Common myeloid progenitor, CD34-positive (primary cell): ENCODE measurements around the gene STX8.

ENCODE experiments used
- CTCF ChIA-PET: fragments of 350-600 bp; sonication (Branson Sonifier 250); formaldehyde crosslinking; loops from one replicate; lab custom pipeline; 2021; ENCODE audit warnings: antibody characterized with exemption; lab: Charles Lee
- POLR2A ChIA-PET: fragments of 350-600 bp; sonication (Branson Sonifier 250); formaldehyde crosslinking; loops from one replicate; lab custom pipeline; 2021; ENCODE audit warnings: antibody characterized with exemption; lab: Charles Lee
- DNase-seq, 3 donors: peaks; one replicate each; pipeline versions ENCODE4 v3.0.0 to v3.0.0-alpha.2; 2013
- H3K27ac ChIP-seq, 2 experiments: 1 replicate in 1 of 2; 2 replicates in 1 of 2; pipeline ENCODE4 v1.7.0; 2013; ENCODE audit warnings: inconsistent platforms in 2 of 2, low read length in 2 of 2, mild to moderate bottlenecking in 2 of 2, low read depth in 1 of 2, moderate library complexity in 1 of 2; ENCODE audit not compliant: severe bottlenecking in 2 of 2, insufficient read depth in 1 of 2, poor library complexity in 1 of 2
- H3K27me3 ChIP-seq, 5 experiments: replicated peaks in 2 of 5; 1 replicate in 3 of 5; 2 replicates in 2 of 5; pipeline versions ENCODE4 v1.6.1 to v1.7.0; 2013; ENCODE audit warnings: low read length in 4 of 5, mild to moderate bottlenecking in 2 of 5, moderate library complexity in 2 of 5, inconsistent platforms in 1 of 5; ENCODE audit not compliant: insufficient read depth in 5 of 5, control insufficient read depth in 4 of 5
- H3K36me3 ChIP-seq, 4 experiments: 1 replicate in 2 of 4; 2 replicates in 2 of 4; pipeline versions ENCODE4 v1.6.1 to v1.7.0; 2013; ENCODE audit warnings: low read length in 3 of 4, control low read depth in 1 of 4, mild to moderate bottlenecking in 1 of 4; ENCODE audit not compliant: control insufficient read depth in 4 of 4, insufficient read depth in 4 of 4
- H3K4me1 ChIP-seq, 4 experiments: 1 replicate in 3 of 4; 2 replicates in 1 of 4; pipeline versions ENCODE4 v1.6.1 to v1.7.1; 2013; ENCODE audit warnings: low read length in 3 of 4, mild to moderate bottlenecking in 3 of 4, control low read depth in 1 of 4, inconsistent platforms in 1 of 4, moderate library complexity in 1 of 4; ENCODE audit not compliant: control insufficient read depth in 4 of 4, insufficient read depth in 4 of 4; ENCODE audit errors: control extremely low read depth in 1 of 4
- H3K4me3 ChIP-seq, 7 experiments: 1 replicate in 4 of 7; 2 replicates in 3 of 7; pipeline versions ENCODE4 v1.5.1 to v1.7.0; 2013; ENCODE audit warnings: mild to moderate bottlenecking in 7 of 7, low read length in 6 of 7, moderate library complexity in 6 of 7, inconsistent platforms in 2 of 7, low read depth in 2 of 7, control low read depth in 1 of 7; ENCODE audit not compliant: insufficient read depth in 4 of 7, control insufficient read depth in 1 of 7; ENCODE audit errors: extremely low read depth in 1 of 7
- H3K9me3 ChIP-seq, 5 experiments: 1 replicate in 4 of 5; 2 replicates in 1 of 5; pipeline versions ENCODE4 v1.6.1 to v1.7.1; 2013; ENCODE audit warnings: low read length in 4 of 5, mild to moderate bottlenecking in 2 of 5, inconsistent platforms in 1 of 5, low read depth in 1 of 5, moderate library complexity in 1 of 5; ENCODE audit not compliant: control insufficient read depth in 4 of 5, insufficient read depth in 2 of 5; ENCODE audit errors: control extremely low read depth in 1 of 5
- WGBS: methylation state at CpG from one replicate; pipeline ENCODE4 v1.1.5; 2013; ENCODE audit not compliant: insufficient coverage; 5-methylcytosine and 5-hydroxymethylcytosine counted together

Gene STX8

GRCh38 chr17:9224485-9224884, 351.1 kb downstream of the STX8 start:
- Histone ChIP-seq H3K27me3 (no peaks in the 10 kb centered on the region), H3K9me3 (no peaks in the 10 kb centered on the region), H3K4me1 (no peaks in the 10 kb centered on the region), H3K36me3 (no peaks in the 10 kb centered on the region), H3K4me3 (no peak overlapping the region), H3K27ac (no peak overlapping the region)
- ChIA-PET CTCF (no interaction called here), POLR2A (no interaction called here)
- WGBS: 98% methylated on average over 4 of the region's 7 CpGs
- DNase-seq: no peak

- Histone ChIP-seq H3K4me1 (no peaks in the 10 kb centered on the region), H3K27me3 (no peaks in the 10 kb centered on the region), H3K27ac (no peak overlapping the region), H3K4me3 (no peak overlapping the region), H3K36me3 (no peaks in the 10 kb centered on the region), H3K9me3 (no peaks in the 10 kb centered on the region)
- ChIA-PET CTCF (interaction anchor here (2.1 kb wide), 1 partner anchor 14 kb away, joined by 4 read pairs; no protein-coding TSS in a partner anchor), POLR2A (no interaction called here)
- DNase-seq: no peak
- WGBS: 67% methylated on average over 3 of the region's 8 CpGs
Observed at GRCh38 chr17:9223531-9223930, 352.1 kb downstream of the STX8 start.

- WGBS: 98% methylated on average over 4 of the region's 5 CpGs
- Histone ChIP-seq H3K36me3 (no peaks in the 10 kb centered on the region), H3K4me3 (no peak overlapping the region), H3K9me3 (no peaks in the 10 kb centered on the region), H3K4me1 (no peaks in the 10 kb centered on the region), H3K27me3 (no peaks in the 10 kb centered on the region), H3K27ac (no peak overlapping the region)
- ChIA-PET CTCF (no interaction called here), POLR2A (no interaction called here)
- no peak for DNase-seq
Observed at GRCh38 chr17:9221922-9222180, 353.8 kb downstream of the STX8 start.

- WGBS: 99% methylated on average over 24 of the region's 25 CpGs
- CTCF ChIA-PET: no interaction called here
- no peaks in the 10 kb centered on the region for H3K36me3 ChIP-seq
Observed at GRCh38 chr17:9221147-9221921, 354.3 kb downstream of the STX8 start.

GRCh38 chr17:9220398-9221146, 355.0 kb downstream of the STX8 start:
- Histone ChIP-seq H3K9me3 (peaks cover 0 to 7% (median 3%) of the 10 kb centered on the region in 5 experiments), H3K36me3 (no peaks in the 10 kb centered on the region), H3K27ac (no peak overlapping the region), H3K4me3 (no peak overlapping the region), H3K4me1 (no peaks in the 10 kb centered on the region), H3K27me3 (no peaks in the 10 kb centered on the region)
- WGBS: 97% methylated on average over 14 of the region's 23 CpGs
- POLR2A ChIA-PET: no interaction called here
- CTCF ChIA-PET: interaction anchor here (1.1 kb wide), 1 partner anchor 12 kb away, joined by 3 read pairs; no protein-coding TSS in a partner anchor
- DNase-seq: no peak

More at GRCh38 chr17:9221147-9221921, 354.3 kb downstream of the STX8 start:
- Histone ChIP-seq H3K4me3 (no peak overlapping the region), H3K4me1 (no peaks in the 10 kb centered on the region), H3K9me3 (peaks cover 0 to 2% (median 0%) of the 10 kb centered on the region in 5 experiments), H3K27ac (no peak overlapping the region), H3K27me3 (no peaks in the 10 kb centered on the region)
- no peak for DNase-seq
- POLR2A ChIA-PET: no interaction called here

- Histone ChIP-seq H3K4me1 (no peaks in the 10 kb centered on the region), H3K9me3 (peaks cover 0 to 12% (median 4%) of the 10 kb centered on the region in 5 experiments), H3K36me3 (no peaks in the 10 kb centered on the region), H3K4me3 (no peak overlapping the region), H3K27me3 (no peaks in the 10 kb centered on the region), H3K27ac (no peak overlapping the region)
- WGBS: 99% methylated on average over 13 of the region's 13 CpGs
- ChIA-PET POLR2A (no interaction called here), CTCF (interaction anchor here (1.1 kb wide), 1 partner anchor 13 kb away, joined by 3 read pairs; no protein-coding TSS in a partner anchor)
- no peak for DNase-seq
Observed at GRCh38 chr17:9219631-9220397, 355.8 kb downstream of the STX8 start.
